ENCODE results near the gene SLC22A31. TPM values are rescaled to one million over a fixed set of nuclear protein-coding genes. Genes with fewer than 3 reads are reported as not detected.

Gene SLC22A31
- total RNA-seq, 1 donor from 2014 or later = not detected

- no peaks in the 10 kb centered on the region for H3K27me3 Mint-ChIP-seq (ENCODE audit: unreplicated experiment)
- DNase-seq (ENCODE audit: extremely low spot score, unreplicated experiment) = no peak
- H3K27ac Mint-ChIP-seq (ENCODE audit: unreplicated experiment) = no peak overlapping the region
- H3K4me1 Mint-ChIP-seq (ENCODE audit: unreplicated experiment) = peaks cover 9% of the 10 kb centered on the region
- H3K9me3 Mint-ChIP-seq (ENCODE audit: unreplicated experiment) = no peaks in the 10 kb centered on the region
- no peak for TF ChIP-seq CTCF (IDR thresholded peaks at IDR 0.05)
- H3K36me3 Mint-ChIP-seq (ENCODE audit: unreplicated experiment) = no peaks in the 10 kb centered on the region
- no peak overlapping the region for H3K4me3 Mint-ChIP-seq (ENCODE audit: unreplicated experiment)
Observed at GRCh38 chr16:89178453-89179147, 21.7 kb downstream of the SLC22A31 start.

- Mint-ChIP-seq H3K27me3 (ENCODE audit: unreplicated experiment) (no peaks in the 10 kb centered on the region), H3K4me3 (ENCODE audit: unreplicated experiment) (no peak overlapping the region), H3K36me3 (ENCODE audit: unreplicated experiment) (no peaks in the 10 kb centered on the region), H3K9me3 (ENCODE audit: unreplicated experiment) (no peaks in the 10 kb centered on the region), H3K4me1 (ENCODE audit: unreplicated experiment) (peaks cover 16% of the 10 kb centered on the region), H3K27ac (ENCODE audit: unreplicated experiment) (no peak overlapping the region)
- TF ChIP-seq CTCF (IDR thresholded peaks at IDR 0.05) = no peak
- DNase-seq (ENCODE audit: extremely low spot score, unreplicated experiment) = no peak
Observed at GRCh38 chr16:89177501-89177900, 22.8 kb downstream of the SLC22A31 start.

- Mint-ChIP-seq H3K27ac (ENCODE audit: unreplicated experiment) (no peak overlapping the region), H3K36me3 (ENCODE audit: unreplicated experiment) (no peaks in the 10 kb centered on the region), H3K4me1 (ENCODE audit: unreplicated experiment) (peaks cover 18% of the 10 kb centered on the region), H3K4me3 (ENCODE audit: unreplicated experiment) (no peak overlapping the region), H3K27me3 (ENCODE audit: unreplicated experiment) (no peaks in the 10 kb centered on the region), H3K9me3 (ENCODE audit: unreplicated experiment) (no peaks in the 10 kb centered on the region)
- no peak for DNase-seq (ENCODE audit: extremely low spot score, unreplicated experiment)
- TF ChIP-seq CTCF (IDR thresholded peaks at IDR 0.05) = no peak
Observed at GRCh38 chr16:89176717-89177116, 23.6 kb downstream of the SLC22A31 start.

- no peak overlapping the region for H3K27ac Mint-ChIP-seq (ENCODE audit: unreplicated experiment)
- no peaks in the 10 kb centered on the region for H3K36me3 Mint-ChIP-seq (ENCODE audit: unreplicated experiment)
- H3K4me1 Mint-ChIP-seq (ENCODE audit: unreplicated experiment) = peaks cover 18% of the 10 kb centered on the region
- no peaks in the 10 kb centered on the region for H3K9me3 Mint-ChIP-seq (ENCODE audit: unreplicated experiment)
- TF ChIP-seq CTCF (IDR thresholded peaks at IDR 0.05) = no peak
- H3K27me3 Mint-ChIP-seq (ENCODE audit: unreplicated experiment) = no peaks in the 10 kb centered on the region
- H3K4me3 Mint-ChIP-seq (ENCODE audit: unreplicated experiment) = no peak overlapping the region
- no peak for DNase-seq (ENCODE audit: extremely low spot score, unreplicated experiment)
Observed at GRCh38 chr16:89176147-89176690, 24.1 kb downstream of the SLC22A31 start.

GRCh38 chr16:89175280-89176146, 24.8 kb downstream of the SLC22A31 start:
- no peak for DNase-seq (ENCODE audit: extremely low spot score, unreplicated experiment)
- TF ChIP-seq CTCF (IDR thresholded peaks at IDR 0.05) = no peak
- Mint-ChIP-seq H3K36me3 (ENCODE audit: unreplicated experiment) (no peaks in the 10 kb centered on the region), H3K27ac (ENCODE audit: unreplicated experiment) (no peak overlapping the region), H3K27me3 (ENCODE audit: unreplicated experiment) (peaks cover 3% of the 10 kb centered on the region), H3K4me1 (ENCODE audit: unreplicated experiment) (peaks cover 23% of the 10 kb centered on the region), H3K9me3 (ENCODE audit: unreplicated experiment) (no peaks in the 10 kb centered on the region), H3K4me3 (ENCODE audit: unreplicated experiment) (no peak overlapping the region)
